Femur (tissue), 1 donor: ENCODE results near the gene KCNH5.

ENCODE experiments used
- DNase-seq: peaks from one replicate; pipeline ENCODE4 v3.0.0-alpha.2; 2017

KCNH5 gene

GRCh38 chr14:62667421-62667914, 377.8 kb downstream of the KCNH5 start:
- no peak for DNase-seq

- peak; percentile 19 for DNase-seq
Observed at GRCh38 chr14:62665286-62665685, 380.0 kb downstream of the KCNH5 start.

GRCh38 chr14:62663456-62663821, 381.8 kb downstream of the KCNH5 start:
- no peak for DNase-seq

GRCh38 chr14:62662811-62663455, 382.3 kb downstream of the KCNH5 start:
- DNase-seq, result no peak

GRCh38 chr14:62661818-62662217, 383.4 kb downstream of the KCNH5 start:
- no peak for DNase-seq

GRCh38 chr14:62658631-62659030, 386.6 kb downstream of the KCNH5 start:
- no peak for DNase-seq

- DNase-seq, result no peak
Observed at GRCh38 chr14:62657376-62657775, 387.9 kb downstream of the KCNH5 start.

GRCh38 chr14:62655166-62655565, 390.1 kb downstream of the KCNH5 start:
- no peak for DNase-seq

- DNase-seq, result peak; percentile 22
Observed at GRCh38 chr14:62654641-62655040, 390.6 kb downstream of the KCNH5 start.
